GM10266 (cell line): ENCODE measurements around the gene ADARB2.

Source experiments
- DNase-seq: peaks from one replicate; pipeline ENCODE4 v3.0.0; 2012; ENCODE audit errors: extremely low spot score
- TF ChIP-seq, protein P1 (sequence below): IDR thresholded peaks from 2 replicates; pipeline ENCODE4 v1.5.1; 2012; ENCODE audit warnings: mild to moderate bottlenecking, low read depth; ENCODE audit not compliant: control insufficient read depth, insufficient read depth; ENCODE audit errors: missing control alignments

Gene ADARB2

DNA sequence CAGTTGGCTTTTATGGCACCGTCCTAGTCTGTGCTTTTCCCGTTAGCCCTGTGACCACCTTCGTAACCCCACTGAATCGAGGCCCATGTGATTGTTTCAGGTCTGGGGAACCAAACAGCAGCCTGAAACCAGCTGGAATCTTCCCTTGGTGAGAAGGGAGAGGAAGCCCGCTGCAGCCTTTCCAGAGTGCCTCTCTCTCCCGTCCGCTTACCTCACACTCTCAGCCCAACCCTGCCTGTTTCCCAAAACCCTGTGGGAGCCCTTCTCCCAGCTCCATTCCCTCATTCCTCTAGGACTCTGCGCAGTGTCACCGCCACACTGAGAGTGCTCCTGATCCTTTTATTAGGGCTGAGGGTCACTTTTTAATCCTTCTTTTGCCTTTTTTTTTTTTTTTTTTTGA, 541.5 kb downstream of the ADARB2 start:
- TF ChIP-seq, protein P1, sequence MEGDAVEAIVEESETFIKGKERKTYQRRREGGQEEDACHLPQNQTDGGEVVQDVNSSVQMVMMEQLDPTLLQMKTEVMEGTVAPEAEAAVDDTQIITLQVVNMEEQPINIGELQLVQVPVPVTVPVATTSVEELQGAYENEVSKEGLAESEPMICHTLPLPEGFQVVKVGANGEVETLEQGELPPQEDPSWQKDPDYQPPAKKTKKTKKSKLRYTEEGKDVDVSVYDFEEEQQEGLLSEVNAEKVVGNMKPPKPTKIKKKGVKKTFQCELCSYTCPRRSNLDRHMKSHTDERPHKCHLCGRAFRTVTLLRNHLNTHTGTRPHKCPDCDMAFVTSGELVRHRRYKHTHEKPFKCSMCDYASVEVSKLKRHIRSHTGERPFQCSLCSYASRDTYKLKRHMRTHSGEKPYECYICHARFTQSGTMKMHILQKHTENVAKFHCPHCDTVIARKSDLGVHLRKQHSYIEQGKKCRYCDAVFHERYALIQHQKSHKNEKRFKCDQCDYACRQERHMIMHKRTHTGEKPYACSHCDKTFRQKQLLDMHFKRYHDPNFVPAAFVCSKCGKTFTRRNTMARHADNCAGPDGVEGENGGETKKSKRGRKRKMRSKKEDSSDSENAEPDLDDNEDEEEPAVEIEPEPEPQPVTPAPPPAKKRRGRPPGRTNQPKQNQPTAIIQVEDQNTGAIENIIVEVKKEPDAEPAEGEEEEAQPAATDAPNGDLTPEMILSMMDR, result no peak
- no peak for DNase-seq

DNA sequence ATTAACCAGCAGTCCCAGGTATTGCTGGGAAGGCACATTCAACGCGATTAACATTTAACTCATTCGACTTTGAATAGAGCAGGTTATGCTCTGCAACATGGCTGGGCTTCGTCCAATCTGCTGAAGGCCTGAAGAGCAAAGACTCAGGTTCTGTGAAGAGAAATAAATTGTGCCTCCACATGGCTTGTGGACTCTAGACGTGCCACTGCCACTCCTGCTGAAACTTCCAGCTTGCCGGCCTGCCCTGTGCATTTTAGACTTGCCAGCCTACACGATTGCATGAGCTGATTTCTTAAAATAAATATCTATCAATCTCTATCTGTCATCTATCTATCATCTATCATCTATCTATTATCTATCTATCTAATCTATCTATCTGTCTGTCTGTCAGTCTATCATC, 543.2 kb downstream of the ADARB2 start:
- TF ChIP-seq, protein P1, result no peak
- DNase-seq, result no peak

DNA sequence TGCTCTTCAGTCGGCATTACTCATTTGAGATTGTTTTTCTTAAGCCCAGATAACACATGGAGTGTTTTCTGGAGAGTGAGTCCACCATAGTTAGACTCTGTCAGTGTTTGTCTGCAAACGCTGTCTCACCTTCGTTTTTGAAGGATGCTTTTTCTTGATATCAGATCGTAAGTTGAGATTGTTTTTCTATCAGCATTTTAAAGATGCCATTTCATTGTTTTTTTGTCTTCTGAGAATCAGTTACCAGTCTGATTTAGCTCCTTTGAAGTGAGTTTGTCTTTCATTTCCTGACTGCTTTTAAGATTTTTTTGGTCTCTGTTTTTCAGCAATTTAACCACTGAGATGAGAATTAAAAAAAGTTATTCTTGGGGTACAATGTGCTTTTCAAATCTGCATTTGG, 543.8 kb downstream of the ADARB2 start:
- DNase-seq, result no peak
- TF ChIP-seq, protein P1, result no peak

DNA sequence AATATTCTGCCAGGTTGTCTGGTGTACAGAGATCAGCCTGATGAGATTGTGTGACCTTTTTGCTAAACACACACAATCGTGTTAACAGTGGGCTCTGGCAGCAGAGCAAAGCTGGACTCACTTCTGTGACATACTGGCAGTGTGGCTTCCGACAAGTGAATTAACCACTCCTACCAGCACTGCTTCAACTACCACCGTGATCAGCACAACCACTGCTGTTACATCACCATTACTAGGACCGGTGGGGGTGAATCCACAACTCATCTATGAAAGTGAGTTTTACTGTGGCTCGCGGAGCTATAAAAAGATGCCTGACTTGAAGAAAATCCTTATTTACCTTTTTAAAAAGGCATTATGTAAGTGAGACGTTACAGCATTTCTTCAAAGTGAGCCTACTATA, 545.6 kb downstream of the ADARB2 start:
- no peak for DNase-seq

DNA sequence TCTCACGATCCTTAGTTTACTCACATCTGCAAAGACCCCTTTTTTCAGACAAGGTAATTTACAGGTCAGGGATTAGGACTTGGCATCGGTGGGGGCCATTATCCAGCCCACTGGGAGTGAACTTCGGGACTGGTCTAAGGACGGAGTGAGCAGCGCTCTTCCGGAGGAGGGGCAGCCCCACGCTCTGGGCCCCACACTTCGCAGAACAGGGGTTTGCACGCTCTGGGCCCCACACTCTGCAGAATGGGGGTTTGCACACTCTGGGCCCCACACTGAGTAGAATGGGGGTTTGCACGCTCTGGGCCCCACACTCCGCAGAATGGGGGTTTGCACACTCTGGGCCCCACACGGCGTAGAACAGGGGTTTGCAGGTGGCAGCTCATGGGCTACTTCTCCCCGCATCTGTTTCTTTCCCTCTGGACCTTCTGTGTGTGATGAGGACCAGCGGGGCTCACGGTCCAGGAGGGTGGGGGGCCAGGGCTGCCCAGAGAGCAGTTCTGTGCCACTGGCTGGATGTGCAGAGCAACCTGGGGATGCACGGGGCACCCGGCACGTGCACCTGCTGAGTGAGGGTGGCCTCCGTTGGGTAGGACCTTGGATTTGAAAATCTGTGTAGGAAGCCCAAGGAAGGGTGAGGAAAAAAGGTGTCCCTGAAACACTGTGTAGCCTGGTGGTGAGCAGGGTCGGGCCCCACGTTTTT, 546.4 kb downstream of the ADARB2 start:
- no peak for DNase-seq

More for the DNA sequence above, 545.6 kb downstream of the ADARB2 start:
- TF ChIP-seq, protein P1, result no peak

DNA sequence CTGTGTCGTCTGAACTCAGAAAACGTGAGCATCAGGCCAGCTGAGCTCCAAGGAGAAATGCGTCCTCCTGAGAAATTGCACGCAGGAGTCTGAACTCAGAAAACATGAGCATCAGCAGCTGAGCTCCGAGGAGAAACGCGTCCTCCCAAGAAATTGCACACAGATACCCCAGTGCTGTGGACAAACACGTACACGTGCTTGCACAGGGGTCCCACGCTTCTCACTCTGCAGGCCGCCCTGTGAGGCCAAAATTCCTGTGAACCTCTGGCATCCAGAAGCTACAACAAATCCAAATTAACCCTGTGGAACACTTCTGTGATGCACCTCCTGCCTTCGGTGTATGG, 547.3 kb downstream of the ADARB2 start:
- TF ChIP-seq, protein P1, result no peak
- no peak for DNase-seq

More for the DNA sequence above, 546.4 kb downstream of the ADARB2 start:
- TF ChIP-seq, protein P1, result no peak

DNA sequence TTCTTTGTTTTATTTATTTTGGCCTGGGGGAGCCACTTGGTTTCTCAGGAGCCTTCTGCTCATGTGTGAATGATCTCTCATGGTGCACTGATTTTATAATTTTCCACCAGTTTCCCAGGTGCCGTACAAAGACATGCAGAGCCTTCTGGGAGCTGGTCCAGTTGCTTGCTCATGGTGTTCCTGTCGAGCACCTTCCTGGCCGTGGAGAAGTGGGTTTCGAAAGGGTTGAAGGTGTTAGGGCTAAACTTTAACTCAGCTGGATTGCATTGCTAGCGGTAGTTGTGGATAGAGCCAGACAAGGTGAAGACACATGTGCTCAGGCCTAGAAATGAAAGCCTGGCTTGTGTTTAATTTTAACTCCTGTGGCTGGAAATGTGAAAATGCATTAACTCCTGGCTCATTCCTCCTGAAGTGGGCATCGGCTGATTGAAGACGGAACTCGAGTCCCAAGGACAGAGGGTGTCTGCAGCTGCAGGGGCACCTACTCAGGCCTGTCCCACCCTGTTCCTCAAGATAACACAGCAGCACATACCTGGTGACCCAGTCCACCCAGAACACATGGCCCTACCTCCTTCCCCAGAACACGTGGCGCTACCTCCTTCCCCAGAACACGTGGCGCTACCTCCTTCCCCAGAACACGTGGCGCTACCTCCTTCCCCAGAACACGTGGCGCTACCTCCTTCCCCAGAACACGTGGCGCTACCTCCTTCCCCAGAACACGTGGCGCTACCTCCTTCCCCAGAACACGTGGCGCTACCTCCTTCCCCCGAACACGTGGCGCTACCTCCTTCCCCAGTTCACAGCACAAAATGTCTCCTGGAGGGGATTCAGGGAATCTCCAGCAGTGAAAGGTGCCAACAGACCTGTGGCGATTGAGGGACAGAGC, 547.9 kb downstream of the ADARB2 start:
- no peak for DNase-seq
- TF ChIP-seq, protein P1, result no peak
